Measurements from ENCODE around the gene JUNB. TPM values are rescaled to one million over a fixed set of nuclear protein-coding genes. Genes with fewer than 3 reads are reported as not detected.

Gene JUNB
- 61.4 and 83.8 TPM in 2 replicates for total RNA-seq

DNA sequence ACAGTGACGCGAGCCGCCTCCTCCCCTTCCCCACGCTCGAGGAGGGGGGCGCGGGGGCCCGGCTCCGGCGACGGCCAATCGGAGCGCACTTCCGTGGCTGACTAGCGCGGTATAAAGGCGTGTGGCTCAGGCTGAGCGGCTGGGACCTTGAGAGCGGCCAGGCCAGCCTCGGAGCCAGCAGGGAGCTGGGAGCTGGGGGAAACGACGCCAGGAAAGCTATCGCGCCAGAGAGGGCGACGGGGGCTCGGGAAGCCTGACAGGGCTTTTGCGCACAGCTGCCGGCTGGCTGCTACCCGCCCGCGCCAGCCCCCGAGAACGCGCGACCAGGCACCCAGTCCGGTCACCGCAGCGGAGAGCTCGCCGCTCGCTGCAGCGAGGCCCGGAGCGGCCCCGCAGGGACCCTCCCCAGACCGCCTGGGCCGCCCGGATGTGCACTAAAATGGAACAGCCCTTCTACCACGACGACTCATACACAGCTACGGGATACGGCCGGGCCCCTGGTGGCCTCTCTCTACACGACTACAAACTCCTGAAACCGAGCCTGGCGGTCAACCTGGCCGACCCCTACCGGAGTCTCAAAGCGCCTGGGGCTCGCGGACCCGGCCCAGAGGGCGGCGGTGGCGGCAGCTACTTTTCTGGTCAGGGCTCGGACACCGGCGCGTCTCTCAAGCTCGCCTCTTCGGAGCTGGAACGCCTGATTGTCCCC, at the start of gene JUNB:
TSS of gene JUNB (plus strand) at position 142 of the 706 bp plus-strand sequence. CDS start at position 428, 286 bp downstream.

GRCh38 chr19:12751635-12752034, 39.7 kb upstream of the JUNB start, which contains the start of gene BEST2:
Gene BEST2 (plus strand): TSS chr19:12751791. CDS start chr19:12752593, 802 bp downstream.

GRCh38 chr19:12774588-12775555, 16.4 kb upstream of the JUNB start, which contains the start of gene HOOK2:
Gene HOOK2 (minus strand): TSS chr19:12775552. CDS start chr19:12775449, 103 bp downstream.

DNA sequence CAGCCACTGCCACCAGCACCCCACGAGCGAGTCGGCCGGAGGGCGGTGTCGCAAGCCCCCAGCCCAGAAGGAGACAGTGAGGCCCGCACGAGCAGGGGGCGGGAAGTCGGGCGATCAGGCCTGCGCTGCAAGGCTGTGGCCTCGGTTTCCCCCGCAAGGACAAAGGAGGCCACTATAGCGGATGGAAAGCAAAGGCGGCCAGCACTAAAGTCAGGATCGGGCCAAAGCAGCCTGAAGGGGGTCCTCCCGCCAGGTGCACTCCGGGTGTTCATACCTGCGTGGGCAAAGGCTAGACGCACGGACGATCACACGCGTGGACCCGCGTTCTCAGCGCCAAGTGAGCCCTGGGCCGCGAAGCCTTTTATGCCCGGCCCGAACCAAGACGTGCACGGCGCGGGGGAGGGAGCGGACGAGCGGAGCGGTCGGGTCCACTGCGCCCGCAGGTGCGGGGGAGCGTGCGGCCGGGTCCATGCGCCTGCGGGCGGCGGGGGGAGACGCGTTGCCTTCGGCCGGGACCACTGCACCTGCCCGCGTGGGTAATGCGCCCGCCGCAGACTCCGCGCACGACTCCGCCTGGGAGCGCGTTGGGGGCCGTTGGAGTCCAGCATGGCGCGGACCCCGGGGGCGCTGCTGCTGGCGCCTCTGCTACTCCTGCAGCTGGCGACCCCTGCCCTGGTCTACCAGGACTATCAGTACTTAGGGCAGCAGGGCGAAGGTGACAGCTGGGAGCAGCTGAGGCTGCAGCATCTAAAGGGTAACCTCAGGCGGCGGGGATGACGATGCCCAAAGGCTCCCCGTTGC, 10.4 kb downstream of the JUNB start, which contains the start of the genes PRDX2 and THSD8:
TSS of gene PRDX2 (minus strand) at position 335 of the 801 bp plus-strand sequence. CDS start 539 bp downstream, outside the sequence.
TSS of gene THSD8 (plus strand) at position 604 of the 801 bp plus-strand sequence. CDS start at position 607, 3 bp downstream.

GRCh38 chr19:12806242-12807081, 15.2 kb downstream of the JUNB start, which contains the start of gene RNASEH2A:
Gene RNASEH2A (plus strand): TSS chr19:12806584. CDS start chr19:12806674, 90 bp downstream.

GRCh38 chr19:12834566-12834943, 43.3 kb downstream of the JUNB start, which contains the start of gene RTBDN:
Gene RTBDN (minus strand): TSS chr19:12834579. CDS start chr19:12829979, 4,600 bp downstream.

GRCh38 chr19:12838182-12838885, 47.0 kb downstream of the JUNB start, which contains the start of gene MAST1:
Gene MAST1 (plus strand): TSS chr19:12838515. CDS start chr19:12838573, 58 bp downstream.

Other genes with a start within 250 kb of the JUNB start
- 6.8 and 11.4 TPM in 2 replicates for gene ZNF564, start 240.0 kb upstream of the JUNB start, total RNA-seq
- 7.7 and 8.9 TPM in 2 replicates for gene ZNF490, start 180.7 kb upstream of the JUNB start, total RNA-seq
- gene ZNF791, start 180.6 kb upstream of the JUNB start, total RNA-seq, result 11.2 and 14.1 TPM in 2 replicates
- gene MAN2B1, start 124.7 kb upstream of the JUNB start, total RNA-seq, result 20.9 and 24.9 TPM in 2 replicates
- gene WDR83, start 124.7 kb upstream of the JUNB start, total RNA-seq, result 8.8 and 11.3 TPM in 2 replicates
- gene DHPS, start 109.6 kb upstream of the JUNB start, total RNA-seq, result 55.9 and 65.4 TPM in 2 replicates
- not detected in 2 replicates for gene GNG14, start 103.5 kb upstream of the JUNB start, total RNA-seq
- 4.3 and 4.6 TPM in 2 replicates for gene FBXW9, start 94.9 kb upstream of the JUNB start, total RNA-seq
- gene TNPO2, start 67.6 kb upstream of the JUNB start, total RNA-seq, result 19.8 and 27.3 TPM in 2 replicates
- gene TRIR, start 56.8 kb upstream of the JUNB start, total RNA-seq, result 140 and 192 TPM in 2 replicates
- gene GET3, start 54.0 kb upstream of the JUNB start, total RNA-seq, result 101 and 118 TPM in 2 replicates
- not detected in 2 replicates for gene BEST2, start 39.7 kb upstream of the JUNB start, total RNA-seq
- gene HOOK2, start 15.9 kb upstream of the JUNB start, total RNA-seq, result 15.8 and 21.2 TPM in 2 replicates
- 244 and 259 TPM in 2 replicates for gene PRDX2, start 10.3 kb downstream of the JUNB start, total RNA-seq
- gene THSD8, start 10.6 kb downstream of the JUNB start, total RNA-seq, result 0.46 TPM in 1 of 2 replicates, not detected in the other
- gene RNASEH2A, start 15.1 kb downstream of the JUNB start, total RNA-seq, result 6.5 and 7.3 TPM in 2 replicates
- not detected in 2 replicates for gene RTBDN, start 43.1 kb downstream of the JUNB start, total RNA-seq
- gene MAST1, start 47.0 kb downstream of the JUNB start, total RNA-seq, result 0.18 and 0.28 TPM in 2 replicates
- gene DNASE2, start 90.0 kb downstream of the JUNB start, total RNA-seq, result 30.4 and 35.7 TPM in 2 replicates
- 0.09 TPM in 1 of 2 replicates, not detected in the other for gene KLF1, start 95.7 kb downstream of the JUNB start, total RNA-seq
- gene GCDH, start 99.7 kb downstream of the JUNB start, total RNA-seq, result 15.4 and 17.2 TPM in 2 replicates
- gene SYCE2, start 127.8 kb downstream of the JUNB start, total RNA-seq, result 0.14 TPM in 1 of 2 replicates, not detected in the other
- gene FARSA, start 142.2 kb downstream of the JUNB start, total RNA-seq, result 42.1 and 52.3 TPM in 2 replicates
- gene CALR, start 147.1 kb downstream of the JUNB start, total RNA-seq, result 2,199 and 2,490 TPM in 2 replicates
- gene RAD23A, start 154.4 kb downstream of the JUNB start, total RNA-seq, result 43.9 and 64.8 TPM in 2 replicates
- gene GADD45GIP1, start 165.7 kb downstream of the JUNB start, total RNA-seq, result 25.8 and 30.0 TPM in 2 replicates
- gene DAND5, start 178.1 kb downstream of the JUNB start, total RNA-seq, result not detected in 2 replicates
- 36.8 and 44.9 TPM in 2 replicates for gene NFIX, start 204.0 kb downstream of the JUNB start, total RNA-seq

Data from smooth muscle cell of bladder (primary cell).